Measurements from ENCODE around the gene FAM171A2. TPM values are rescaled to one million over a fixed set of nuclear protein-coding genes. Genes with fewer than 3 reads are reported as not detected.

FAM171A2 gene
- total RNA-seq, 1 donor from 2014 or later = 25.0 TPM

DNA sequence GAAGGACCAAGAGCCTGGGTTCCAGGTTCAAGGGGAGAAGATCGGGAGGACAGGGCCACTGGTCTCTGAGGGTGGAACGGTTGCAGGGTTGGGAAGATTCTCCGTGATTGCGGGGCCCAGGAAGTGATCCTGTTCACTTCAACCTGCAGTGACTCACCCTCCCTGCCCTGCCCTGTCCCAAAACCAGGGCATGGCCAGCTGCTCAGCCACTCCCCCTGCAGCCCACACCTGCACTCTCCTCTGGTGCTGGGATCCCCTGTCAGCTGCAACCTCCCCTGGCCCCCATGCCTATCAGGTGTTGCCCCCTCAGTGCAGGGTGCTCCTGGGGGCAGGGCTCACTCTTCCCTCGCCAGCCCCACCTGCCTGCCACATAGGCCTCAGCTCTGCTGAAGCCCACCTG is 54.2 kb downstream of the FAM171A2 start:
- no peak for DNase-seq (ENCODE audit: extremely low read depth, low read depth, low spot score)

DNA sequence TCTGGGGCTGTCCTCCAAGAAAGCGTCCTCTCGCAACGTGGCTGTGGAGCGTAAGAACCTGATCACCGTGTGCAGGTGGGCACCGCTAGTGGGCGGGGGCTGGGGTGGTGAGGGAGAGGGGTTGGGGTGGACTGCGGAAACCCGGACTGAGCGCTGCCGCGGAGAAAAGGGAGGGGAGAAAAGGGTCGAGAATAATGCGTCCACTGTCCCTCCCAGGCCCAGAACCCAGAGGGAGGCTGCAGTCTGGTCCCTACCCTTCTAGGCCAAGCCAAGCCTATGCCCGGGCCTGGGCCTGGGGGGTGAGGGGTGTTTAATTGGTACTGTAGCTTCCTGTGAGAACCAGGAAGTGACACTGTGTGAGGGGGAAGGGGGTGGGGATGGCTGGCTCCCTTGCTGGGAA is 54.8 kb downstream of the FAM171A2 start:
- DNase-seq (ENCODE audit: extremely low read depth, low read depth, low spot score) = no peak

DNA sequence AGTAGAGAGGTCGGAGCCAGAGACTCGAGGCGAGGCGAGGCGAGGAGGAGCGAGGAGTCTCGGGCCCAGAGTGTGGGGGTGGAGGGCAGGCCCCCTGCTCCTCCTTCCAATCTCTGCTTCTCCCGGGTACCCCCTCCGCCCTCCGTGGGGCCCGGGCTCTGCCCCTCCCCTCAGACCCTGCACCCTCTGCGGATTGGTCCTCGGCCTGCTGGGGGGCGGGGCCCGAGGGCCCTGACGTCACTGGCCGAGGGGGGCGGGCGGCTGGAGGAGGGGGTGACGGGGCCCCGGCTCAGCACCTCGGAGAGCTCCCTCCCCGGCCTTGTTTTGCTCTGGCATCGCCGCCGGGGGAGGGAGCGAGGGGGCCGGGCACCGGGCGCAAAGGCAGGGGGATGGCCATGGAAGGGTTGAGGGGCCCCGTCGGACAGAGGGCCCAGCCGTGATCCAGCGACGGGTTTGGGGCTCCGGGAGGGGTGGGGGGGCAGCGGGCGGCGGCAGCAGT is 55.3 kb downstream of the FAM171A2 start, which contains the start of gene RUNDC3A:
Gene RUNDC3A (plus strand): TSS at position 282 of the 499 bp plus-strand sequence. CDS start 232 bp downstream, outside the sequence.
- no peak for DNase-seq (ENCODE audit: extremely low read depth, low read depth, low spot score)

DNA sequence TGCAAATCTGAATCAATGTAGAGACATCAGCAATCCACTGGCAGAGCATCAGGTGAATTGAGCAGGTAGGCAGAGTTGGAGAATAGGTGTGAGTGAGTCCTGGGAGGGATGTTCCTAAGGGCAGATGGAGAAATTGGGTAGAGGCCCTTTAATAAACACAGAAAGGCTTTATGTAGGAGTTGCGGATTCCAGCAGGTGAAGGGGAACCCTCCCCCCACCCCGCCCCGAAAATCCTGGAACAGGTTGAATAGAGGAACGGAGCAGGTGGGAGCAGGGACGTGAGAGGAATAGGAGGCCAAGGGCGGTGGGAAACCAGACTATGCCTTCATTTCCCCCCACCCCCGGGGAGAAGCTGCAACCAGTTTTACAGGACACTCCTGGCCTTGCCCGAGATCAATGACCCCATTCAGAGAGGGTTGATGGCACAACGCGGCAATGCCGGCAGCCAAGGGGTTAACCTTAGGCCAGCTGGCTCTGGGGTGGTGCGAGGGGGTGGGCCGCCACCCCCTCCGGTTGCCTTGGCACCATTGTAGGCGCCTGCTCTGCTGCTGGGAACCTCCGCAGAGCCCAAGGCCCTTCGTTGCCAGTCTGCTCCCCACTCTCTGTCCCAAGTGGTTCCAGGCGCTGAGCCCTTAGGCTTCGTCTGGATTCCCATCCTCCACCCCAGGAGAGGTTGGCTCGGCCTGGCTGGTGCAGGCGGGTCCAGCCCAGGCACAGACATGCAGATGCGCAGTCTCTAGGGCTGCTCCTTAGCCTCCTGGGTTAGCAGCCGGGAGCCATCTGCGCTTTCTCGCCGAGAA is 56.1 kb downstream of the FAM171A2 start:
- no peak for DNase-seq (ENCODE audit: extremely low read depth, low read depth, low spot score)

DNA sequence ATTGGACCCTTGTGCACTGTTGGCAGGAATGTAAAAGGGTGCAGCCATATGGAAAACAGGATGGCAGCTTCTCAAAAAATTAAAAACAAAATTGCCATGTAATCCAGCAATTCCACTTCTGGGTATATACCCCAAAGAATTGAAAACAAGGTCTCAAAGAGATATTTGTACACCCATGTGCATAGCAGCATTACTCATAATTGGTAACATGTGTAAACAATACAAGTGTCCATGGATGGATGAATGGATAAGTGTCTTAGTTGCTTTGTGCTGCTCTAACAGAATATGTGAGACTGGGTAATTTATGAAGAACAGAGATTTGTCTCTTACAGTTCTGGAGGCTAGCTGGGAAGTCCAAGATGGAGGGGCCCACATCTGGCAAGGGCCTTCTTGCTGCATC is 59.0 kb downstream of the FAM171A2 start:
- DNase-seq (ENCODE audit: extremely low read depth, low read depth, low spot score) = no peak

Other genes with a start within 250 kb of the FAM171A2 start
- 36.3 and 46.9 TPM in 2 replicates for gene HDAC5, start 240.2 kb downstream of the FAM171A2 start, total RNA-seq
- 0.92 and 2.9 TPM in 2 replicates for gene HROB, start 221.9 kb downstream of the FAM171A2 start, total RNA-seq
- 0.15 and 0.18 TPM in 2 replicates for gene ASB16, start 193.1 kb downstream of the FAM171A2 start, total RNA-seq
- gene TMUB2, start 176.9 kb downstream of the FAM171A2 start, total RNA-seq = 31.9 and 35.5 TPM in 2 replicates
- gene ATXN7L3, start 164.0 kb downstream of the FAM171A2 start, total RNA-seq = 69.1 and 72.4 TPM in 2 replicates
- 51.9 and 58.7 TPM in 2 replicates for gene UBTF, start 144.2 kb downstream of the FAM171A2 start, total RNA-seq
- gene SLC4A1, start 95.7 kb downstream of the FAM171A2 start, total RNA-seq = not detected in 2 replicates
- 0.58 and 0.82 TPM in 2 replicates for gene RUNDC3A, start 55.3 kb downstream of the FAM171A2 start, total RNA-seq
- gene SLC25A39, start 39.0 kb downstream of the FAM171A2 start, total RNA-seq = 100 and 126 TPM in 2 replicates
- 1,120 and 1,192 TPM in 2 replicates for gene GRN, start 18.6 kb downstream of the FAM171A2 start, total RNA-seq
- gene ITGA2B, start 25.8 kb upstream of the FAM171A2 start, total RNA-seq = 0.23 and 0.24 TPM in 2 replicates
- gene GPATCH8, start 139.6 kb upstream of the FAM171A2 start, total RNA-seq = 20.6 and 26.4 TPM in 2 replicates
- 2.8 and 4.5 TPM in 2 replicates for gene FZD2, start 193.6 kb upstream of the FAM171A2 start, total RNA-seq

All from glomerular endothelial cell (primary cell).